GM18508 (cell line): ENCODE measurements around the gene CCDC38.
"Not testable (repeated sequence)": the region's sequence is repeated elsewhere in the genome, so short reads cannot be mapped to it uniquely, and the experiment has no call there.

Experiments used
- ATAC-seq: cut with Tn5 transposase; IDR thresholded peaks from one replicate; pipeline ENCODE4 v1.9.1; 2021; ENCODE audit warnings: moderate number of reproducible peaks; ENCODE audit not compliant: insufficient read depth, unreplicated experiment

Gene CCDC38

GRCh38 chr12:95842426-95842825 is 100.0 kb downstream of the CCDC38 start:
- not testable (repeated sequence) for ATAC-seq

GRCh38 chr12:95838125-95838524 is 104.3 kb downstream of the CCDC38 start:
- ATAC-seq = no peak

- no peak for ATAC-seq
Observed at GRCh38 chr12:95837240-95838038, 105.0 kb downstream of the CCDC38 start.

GRCh38 chr12:95836630-95837239 is 105.7 kb downstream of the CCDC38 start:
- no peak for ATAC-seq

GRCh38 chr12:95836185-95836609 is 106.2 kb downstream of the CCDC38 start:
- no peak for ATAC-seq

- no peak for ATAC-seq
Observed at GRCh38 chr12:95834572-95834971, 107.8 kb downstream of the CCDC38 start.

- ATAC-seq = no peak
Observed at GRCh38 chr12:95830335-95831089, 111.9 kb downstream of the CCDC38 start.

- ATAC-seq = no peak
Observed at GRCh38 chr12:95829395-95829794, 113.0 kb downstream of the CCDC38 start.

GRCh38 chr12:95820096-95820703 is 122.2 kb downstream of the CCDC38 start:
- no peak for ATAC-seq
